ENCODE results near the gene CRIP2.

DNA sequence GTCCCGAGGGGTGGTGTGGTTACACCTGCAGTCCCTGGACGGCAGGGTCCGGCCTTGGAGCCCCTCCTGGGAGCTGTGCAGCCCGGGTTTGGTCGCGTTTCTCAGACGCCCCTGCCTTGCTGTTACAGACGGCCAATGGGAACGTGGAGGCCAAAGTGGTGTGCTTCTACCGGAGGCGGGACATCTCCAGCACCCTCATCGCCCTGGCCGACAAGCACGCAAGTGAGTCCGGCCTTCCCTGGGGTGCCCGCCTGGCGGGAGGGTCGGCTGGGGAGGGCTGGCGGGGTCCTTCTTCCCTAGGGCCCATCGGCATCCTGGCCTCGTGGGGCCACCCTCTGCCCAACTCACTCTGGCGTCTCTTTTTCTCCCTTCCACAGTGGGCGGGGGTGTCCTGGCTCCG, 29.3 kb upstream of the CRIP2 start:
- TF ChIP-seq POLR2AphosphoS5 (IDR thresholded peaks at IDR 0.05; ENCODE audit: control insufficient read depth, insufficient read depth, low read depth, low read length) (no peak), POLR2A (conservative IDR thresholded peaks at IDR 0.05) (no peak), ARHGAP35 (IDR thresholded peaks at IDR 0.05; ENCODE audit: partially characterized antibody) (no peak), SRF (CRISPR knock-in tag; IDR thresholded peaks at IDR 0.05) (no peak), ZNF12 (CRISPR knock-in tag; IDR thresholded peaks at IDR 0.05) (no peak), PHF20 (IDR thresholded peaks at IDR 0.05; ENCODE audit: partially characterized antibody) (no peak), CBX8 (IDR thresholded peaks at IDR 0.05; ENCODE audit: borderline replicate concordance, extremely low read depth, low read depth, low read length, poor library complexity, severe bottlenecking) (no peak), FOXA1 (IDR thresholded peaks at IDR 0.05; ENCODE audit: borderline replicate concordance) (no peak)
- TF ChIP-seq, protein P1, sequence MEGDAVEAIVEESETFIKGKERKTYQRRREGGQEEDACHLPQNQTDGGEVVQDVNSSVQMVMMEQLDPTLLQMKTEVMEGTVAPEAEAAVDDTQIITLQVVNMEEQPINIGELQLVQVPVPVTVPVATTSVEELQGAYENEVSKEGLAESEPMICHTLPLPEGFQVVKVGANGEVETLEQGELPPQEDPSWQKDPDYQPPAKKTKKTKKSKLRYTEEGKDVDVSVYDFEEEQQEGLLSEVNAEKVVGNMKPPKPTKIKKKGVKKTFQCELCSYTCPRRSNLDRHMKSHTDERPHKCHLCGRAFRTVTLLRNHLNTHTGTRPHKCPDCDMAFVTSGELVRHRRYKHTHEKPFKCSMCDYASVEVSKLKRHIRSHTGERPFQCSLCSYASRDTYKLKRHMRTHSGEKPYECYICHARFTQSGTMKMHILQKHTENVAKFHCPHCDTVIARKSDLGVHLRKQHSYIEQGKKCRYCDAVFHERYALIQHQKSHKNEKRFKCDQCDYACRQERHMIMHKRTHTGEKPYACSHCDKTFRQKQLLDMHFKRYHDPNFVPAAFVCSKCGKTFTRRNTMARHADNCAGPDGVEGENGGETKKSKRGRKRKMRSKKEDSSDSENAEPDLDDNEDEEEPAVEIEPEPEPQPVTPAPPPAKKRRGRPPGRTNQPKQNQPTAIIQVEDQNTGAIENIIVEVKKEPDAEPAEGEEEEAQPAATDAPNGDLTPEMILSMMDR (IDR thresholded peaks at IDR 0.05 in 2 of 3, conservative IDR thresholded peaks at IDR 0.05 in 1 of 3; ENCODE audit: insufficient read depth in 2 of 3, low read depth in 1 of 3, low read length in 3 of 3), result no peak
- TF ChIP-seq, protein P2, sequence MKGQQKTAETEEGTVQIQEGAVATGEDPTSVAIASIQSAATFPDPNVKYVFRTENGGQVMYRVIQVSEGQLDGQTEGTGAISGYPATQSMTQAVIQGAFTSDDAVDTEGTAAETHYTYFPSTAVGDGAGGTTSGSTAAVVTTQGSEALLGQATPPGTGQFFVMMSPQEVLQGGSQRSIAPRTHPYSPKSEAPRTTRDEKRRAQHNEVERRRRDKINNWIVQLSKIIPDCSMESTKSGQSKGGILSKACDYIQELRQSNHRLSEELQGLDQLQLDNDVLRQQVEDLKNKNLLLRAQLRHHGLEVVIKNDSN (CRISPR knock-in tag; IDR thresholded peaks at IDR 0.05), result no peak
